WTC11 (cell line): Measurements from ENCODE around the gene ADRB2.

Source experiments
- CBFB ChIP-seq: sonication (generic); formaldehyde crosslinking; IDR thresholded peaks from 2 replicates; pipeline ENCODE4 v1.8.1; 2022; ENCODE audit warnings: mild to moderate bottlenecking, low read depth, missing genetic modification reagents
- CREB1 ChIP-seq: sonication (generic); formaldehyde crosslinking; IDR thresholded peaks from 2 replicates; pipeline ENCODE4 v1.8.0; 2023; ENCODE audit warnings: mild to moderate bottlenecking, missing genetic modification reagents
- TP53 ChIP-seq: sonication (generic); formaldehyde crosslinking; IDR thresholded peaks from 2 replicates; pipeline ENCODE4 v1.8.1; 2023; ENCODE audit warnings: mild to moderate bottlenecking, missing genetic modification reagents
- TF ChIP-seq, protein P1 (sequence below): fragments of 200-600 bp; IDR thresholded peaks from 2 replicates; pipeline ENCODE4 v1.8.0; 2022; ENCODE audit warnings: antibody characterized with exemption
- TF ChIP-seq, protein P2 (sequence below): sonication (generic); formaldehyde crosslinking; IDR thresholded peaks from 2 replicates; pipeline ENCODE4 v1.8.1; 2022; ENCODE audit warnings: mild to moderate bottlenecking, moderate library complexity, missing genetic modification reagents

DNA sequence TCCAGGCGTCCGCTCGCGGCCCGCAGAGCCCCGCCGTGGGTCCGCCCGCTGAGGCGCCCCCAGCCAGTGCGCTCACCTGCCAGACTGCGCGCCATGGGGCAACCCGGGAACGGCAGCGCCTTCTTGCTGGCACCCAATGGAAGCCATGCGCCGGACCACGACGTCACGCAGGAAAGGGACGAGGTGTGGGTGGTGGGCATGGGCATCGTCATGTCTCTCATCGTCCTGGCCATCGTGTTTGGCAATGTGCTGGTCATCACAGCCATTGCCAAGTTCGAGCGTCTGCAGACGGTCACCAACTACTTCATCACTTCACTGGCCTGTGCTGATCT, 294 bp downstream of the ADRB2 start:
- TF ChIP-seq, protein P1, sequence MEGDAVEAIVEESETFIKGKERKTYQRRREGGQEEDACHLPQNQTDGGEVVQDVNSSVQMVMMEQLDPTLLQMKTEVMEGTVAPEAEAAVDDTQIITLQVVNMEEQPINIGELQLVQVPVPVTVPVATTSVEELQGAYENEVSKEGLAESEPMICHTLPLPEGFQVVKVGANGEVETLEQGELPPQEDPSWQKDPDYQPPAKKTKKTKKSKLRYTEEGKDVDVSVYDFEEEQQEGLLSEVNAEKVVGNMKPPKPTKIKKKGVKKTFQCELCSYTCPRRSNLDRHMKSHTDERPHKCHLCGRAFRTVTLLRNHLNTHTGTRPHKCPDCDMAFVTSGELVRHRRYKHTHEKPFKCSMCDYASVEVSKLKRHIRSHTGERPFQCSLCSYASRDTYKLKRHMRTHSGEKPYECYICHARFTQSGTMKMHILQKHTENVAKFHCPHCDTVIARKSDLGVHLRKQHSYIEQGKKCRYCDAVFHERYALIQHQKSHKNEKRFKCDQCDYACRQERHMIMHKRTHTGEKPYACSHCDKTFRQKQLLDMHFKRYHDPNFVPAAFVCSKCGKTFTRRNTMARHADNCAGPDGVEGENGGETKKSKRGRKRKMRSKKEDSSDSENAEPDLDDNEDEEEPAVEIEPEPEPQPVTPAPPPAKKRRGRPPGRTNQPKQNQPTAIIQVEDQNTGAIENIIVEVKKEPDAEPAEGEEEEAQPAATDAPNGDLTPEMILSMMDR = no peak
- no peak for TF ChIP-seq CBFB
- TF ChIP-seq TP53 (CRISPR knock-in tag) = no peak
- TF ChIP-seq CREB1 (CRISPR knock-in tag) = peak; percentile 40; the same call in 1 of the 2 replicates
- TF ChIP-seq, protein P2, sequence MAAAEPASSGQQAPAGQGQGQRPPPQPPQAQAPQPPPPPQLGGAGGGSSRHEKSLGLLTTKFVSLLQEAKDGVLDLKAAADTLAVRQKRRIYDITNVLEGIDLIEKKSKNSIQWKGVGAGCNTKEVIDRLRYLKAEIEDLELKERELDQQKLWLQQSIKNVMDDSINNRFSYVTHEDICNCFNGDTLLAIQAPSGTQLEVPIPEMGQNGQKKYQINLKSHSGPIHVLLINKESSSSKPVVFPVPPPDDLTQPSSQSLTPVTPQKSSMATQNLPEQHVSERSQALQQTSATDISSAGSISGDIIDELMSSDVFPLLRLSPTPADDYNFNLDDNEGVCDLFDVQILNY (CRISPR knock-in tag) = 0 out of 2 replicates have a peak, but pooled peaks have one; percentile 9
